Activated CD4-positive, alpha-beta T cell treated with anti-CD3 and anti-CD28 coated beads, Interleukin-2, amount 10 ng/mL, durations not matched to agents 7 days and 5 days (primary cell): ENCODE measurements around the gene DOCK2. TPM values are rescaled to one million over a fixed set of nuclear protein-coding genes. Genes with fewer than 3 reads are reported as not detected.
A peak's percentile ranks its signal among the peaks of the same experiment; 100 is the strongest.

Experiments
- CTCF ChIA-PET: fragments of 350-600 bp; sonication (Branson Sonifier 250); formaldehyde crosslinking; loops from one replicate; lab custom pipeline; 2021; ENCODE audit warnings: antibody characterized with exemption; lab: Charles Lee
- POLR2A ChIA-PET: fragments of 350-600 bp; sonication (Branson Sonifier 250); formaldehyde crosslinking; loops from one replicate; lab custom pipeline; 2021; ENCODE audit warnings: antibody characterized with exemption; lab: Charles Lee
- DNase-seq: peaks from one replicate; pipeline ENCODE4 v3.0.0-alpha.2; 2020
- H3K27ac Mint-ChIP-seq: one replicate; pipeline ENCODE4 v1.8.0; 2021; ENCODE audit warnings: mild to moderate bottlenecking, moderate library complexity, mixed read lengths
- H3K27me3 Mint-ChIP-seq: one replicate; pipeline ENCODE4 v1.8.0; 2021; ENCODE audit warnings: mixed read lengths
- H3K36me3 Mint-ChIP-seq: one replicate; pipeline ENCODE4 v1.8.0; 2021; ENCODE audit warnings: low read depth, mixed read lengths
- H3K4me1 Mint-ChIP-seq: one replicate; pipeline ENCODE4 v1.8.0; 2021; ENCODE audit warnings: mixed read lengths
- H3K4me3 Mint-ChIP-seq: one replicate; pipeline ENCODE4 v1.8.0; 2021; ENCODE audit warnings: mild to moderate bottlenecking, moderate library complexity, mixed read lengths
- H3K9me3 Mint-ChIP-seq: one replicate; pipeline ENCODE4 v1.8.0; 2021; ENCODE audit warnings: mixed read lengths
- total RNA-seq, 2 experiments: library from RNA; stranded (reverse); gene quantifications; one replicate each; pipeline ENCODE4 v1.2.3, GENCODE V29; 2021

DOCK2 gene
- total RNA-seq, 2 experiments from 2014 or later: 270 to 300 TPM

- H3K27ac Mint-ChIP-seq: no peak overlapping the region
- H3K4me1 Mint-ChIP-seq: no peaks in the 10 kb centered on the region
- ChIA-PET POLR2A (no interaction called here), CTCF (interaction anchor here (0.6 to 1.0 kb wide), 5 partner anchors 12 to 1392 kb away, joined by 3 to 6 read pairs (median 3); no protein-coding TSS in a partner anchor)
- H3K4me3 Mint-ChIP-seq: no peak overlapping the region
- no peaks in the 10 kb centered on the region for H3K27me3 Mint-ChIP-seq
- no peak for DNase-seq
- H3K9me3 Mint-ChIP-seq: no peaks in the 10 kb centered on the region
- no peaks in the 10 kb centered on the region for H3K36me3 Mint-ChIP-seq
These were observed 334.1 kb downstream of the DOCK2 start for GRCh38 chr5:169970911-169971765.

GRCh38 chr5:169971780-169972179, 334.7 kb downstream of the DOCK2 start:
- no peaks in the 10 kb centered on the region for H3K27me3 Mint-ChIP-seq
- no peaks in the 10 kb centered on the region for H3K9me3 Mint-ChIP-seq
- DNase-seq: no peak
- no peak overlapping the region for H3K27ac Mint-ChIP-seq
- CTCF ChIA-PET: interaction anchor here (0.7 to 1.0 kb wide), 2 partner anchors 16 to 26 kb away, joined by 3 to 4 read pairs; no protein-coding TSS in a partner anchor
- H3K36me3 Mint-ChIP-seq: no peaks in the 10 kb centered on the region
- POLR2A ChIA-PET: no interaction called here
- no peak overlapping the region for H3K4me3 Mint-ChIP-seq
- no peaks in the 10 kb centered on the region for H3K4me1 Mint-ChIP-seq

- no peak overlapping the region for H3K4me3 Mint-ChIP-seq
- H3K27me3 Mint-ChIP-seq: no peaks in the 10 kb centered on the region
- ChIA-PET CTCF (no interaction called here), POLR2A (no interaction called here)
- no peaks in the 10 kb centered on the region for H3K9me3 Mint-ChIP-seq
- no peak overlapping the region for H3K27ac Mint-ChIP-seq
- H3K4me1 Mint-ChIP-seq: no peaks in the 10 kb centered on the region
- DNase-seq: no peak
- H3K36me3 Mint-ChIP-seq: no peaks in the 10 kb centered on the region
These were observed 336.0 kb downstream of the DOCK2 start for GRCh38 chr5:169973056-169973455.

GRCh38 chr5:169974121-169974770, 337.2 kb downstream of the DOCK2 start:
- Mint-ChIP-seq H3K4me1 (no peaks in the 10 kb centered on the region), H3K36me3 (no peaks in the 10 kb centered on the region), H3K27ac (no peak overlapping the region)

GRCh38 chr5:169978714-169979113, 341.6 kb downstream of the DOCK2 start:
- no peaks in the 10 kb centered on the region for H3K9me3 Mint-ChIP-seq
- H3K4me1 Mint-ChIP-seq: no peaks in the 10 kb centered on the region
- H3K36me3 Mint-ChIP-seq: peaks cover 13% of the 10 kb centered on the region
- no peak overlapping the region for H3K4me3 Mint-ChIP-seq
- no peak for DNase-seq
- no peak overlapping the region for H3K27ac Mint-ChIP-seq
- CTCF ChIA-PET: no interaction called here
- POLR2A ChIA-PET: no interaction called here
- H3K27me3 Mint-ChIP-seq: no peaks in the 10 kb centered on the region

More at GRCh38 chr5:169974121-169974770, 337.2 kb downstream of the DOCK2 start:
- Mint-ChIP-seq H3K27me3 (no peaks in the 10 kb centered on the region), H3K9me3 (no peaks in the 10 kb centered on the region), H3K4me3 (no peak overlapping the region)
- POLR2A ChIA-PET: no interaction called here
- CTCF ChIA-PET: no interaction called here
- no peak for DNase-seq

GRCh38 chr5:169979871-169980270, 342.8 kb downstream of the DOCK2 start:
- POLR2A ChIA-PET: no interaction called here
- H3K9me3 Mint-ChIP-seq: no peaks in the 10 kb centered on the region
- no peaks in the 10 kb centered on the region for H3K27me3 Mint-ChIP-seq
- H3K27ac Mint-ChIP-seq: no peak overlapping the region
- CTCF ChIA-PET: no interaction called here
- DNase-seq: no peak
- H3K4me1 Mint-ChIP-seq: no peaks in the 10 kb centered on the region
- no peak overlapping the region for H3K4me3 Mint-ChIP-seq
- peaks cover 22% of the 10 kb centered on the region for H3K36me3 Mint-ChIP-seq

GRCh38 chr5:169980418-169981053, 343.5 kb downstream of the DOCK2 start, which contains the start of gene INSYN2B:
Gene INSYN2B (minus strand): TSS chr5:169980495. CDS start chr5:169883898, 96,597 bp downstream.
- H3K9me3 Mint-ChIP-seq: no peaks in the 10 kb centered on the region
- POLR2A ChIA-PET: no interaction called here

GRCh38 chr5:169988206-169988605, 351.1 kb downstream of the DOCK2 start:
- DNase-seq: no peak
- POLR2A ChIA-PET: no interaction called here
- Mint-ChIP-seq H3K4me3 (no peak overlapping the region), H3K9me3 (no peaks in the 10 kb centered on the region), H3K36me3 (peaks cover 49% of the 10 kb centered on the region), H3K27me3 (no peaks in the 10 kb centered on the region), H3K4me1 (no peaks in the 10 kb centered on the region), H3K27ac (no peak overlapping the region)
- CTCF ChIA-PET: interaction anchor here (0.7 kb wide), 2 partner anchors 17 to 55 kb away, joined by 3 to 4 read pairs; no protein-coding TSS in a partner anchor

More at GRCh38 chr5:169980418-169981053, 343.5 kb downstream of the DOCK2 start, which contains the start of gene INSYN2B:
- peaks cover 26% of the 10 kb centered on the region for H3K36me3 Mint-ChIP-seq
- DNase-seq: peak; percentile 17
- H3K27me3 Mint-ChIP-seq: no peaks in the 10 kb centered on the region
- CTCF ChIA-PET: interaction anchor here (0.8 kb wide), 1 partner anchor 24 kb away, joined by 3 read pairs; no protein-coding TSS in a partner anchor
- no peak within 1 kb of the TSS for H3K4me3 Mint-ChIP-seq
- no peaks in the 10 kb centered on the region for H3K4me1 Mint-ChIP-seq
- H3K27ac Mint-ChIP-seq: no peak within 1 kb of the TSS

GRCh38 chr5:169988947-169989346, 351.9 kb downstream of the DOCK2 start:
- Mint-ChIP-seq H3K4me1 (no peaks in the 10 kb centered on the region), H3K27ac (peak overlapping the region; percentile 41), H3K4me3 (no peak overlapping the region), H3K9me3 (no peaks in the 10 kb centered on the region), H3K36me3 (peaks cover 48% of the 10 kb centered on the region), H3K27me3 (no peaks in the 10 kb centered on the region)
- ChIA-PET POLR2A (no interaction called here), CTCF (no interaction called here)
- no peak for DNase-seq

- Mint-ChIP-seq H3K27me3 (no peaks in the 10 kb centered on the region), H3K36me3 (peaks cover 48% of the 10 kb centered on the region), H3K27ac (no peak overlapping the region), H3K9me3 (no peaks in the 10 kb centered on the region), H3K4me1 (no peaks in the 10 kb centered on the region), H3K4me3 (no peak overlapping the region)
- DNase-seq: no peak
- ChIA-PET POLR2A (interaction anchor here (0.6 kb wide), 1 partner anchor 406 kb away, joined by 3 read pairs; the partner anchor contains the start of gene SPDL1), CTCF (no interaction called here)
These were observed 352.3 kb downstream of the DOCK2 start for GRCh38 chr5:169989365-169989764.

GRCh38 chr5:169991115-169991869, 354.2 kb downstream of the DOCK2 start:
- no peaks in the 10 kb centered on the region for H3K9me3 Mint-ChIP-seq
- H3K27me3 Mint-ChIP-seq: no peaks in the 10 kb centered on the region
- H3K4me3 Mint-ChIP-seq: no peak overlapping the region
- H3K36me3 Mint-ChIP-seq: peaks cover 52% of the 10 kb centered on the region
- H3K27ac Mint-ChIP-seq: no peak overlapping the region
- DNase-seq: no peak
- CTCF ChIA-PET: interaction anchor here (0.9 to 1.4 kb wide), 2 partner anchors 24 to 33 kb away, joined by 3 read pairs; no protein-coding TSS in a partner anchor
- POLR2A ChIA-PET: no interaction called here
- no peaks in the 10 kb centered on the region for H3K4me1 Mint-ChIP-seq
